Forelimb muscle (tissue), 1 donor: ENCODE data around the gene LRRC4. TPM values are rescaled to one million over a fixed set of nuclear protein-coding genes. Genes with fewer than 3 reads are reported as not detected.

Experiments
- DNase-seq: peaks from one replicate; pipeline ENCODE4 v3.0.0-alpha.2; 2013; ENCODE audit warnings: low read depth
- polyA plus RNA-seq: library from polyadenylated mRNA; unstranded; fragments of 120-200 nt; gene quantifications from one replicate; pipeline ENCODE4 v1.2.1, GENCODE V29; 2013; ENCODE audit not compliant: insufficient read length

Gene LRRC4, protein sequence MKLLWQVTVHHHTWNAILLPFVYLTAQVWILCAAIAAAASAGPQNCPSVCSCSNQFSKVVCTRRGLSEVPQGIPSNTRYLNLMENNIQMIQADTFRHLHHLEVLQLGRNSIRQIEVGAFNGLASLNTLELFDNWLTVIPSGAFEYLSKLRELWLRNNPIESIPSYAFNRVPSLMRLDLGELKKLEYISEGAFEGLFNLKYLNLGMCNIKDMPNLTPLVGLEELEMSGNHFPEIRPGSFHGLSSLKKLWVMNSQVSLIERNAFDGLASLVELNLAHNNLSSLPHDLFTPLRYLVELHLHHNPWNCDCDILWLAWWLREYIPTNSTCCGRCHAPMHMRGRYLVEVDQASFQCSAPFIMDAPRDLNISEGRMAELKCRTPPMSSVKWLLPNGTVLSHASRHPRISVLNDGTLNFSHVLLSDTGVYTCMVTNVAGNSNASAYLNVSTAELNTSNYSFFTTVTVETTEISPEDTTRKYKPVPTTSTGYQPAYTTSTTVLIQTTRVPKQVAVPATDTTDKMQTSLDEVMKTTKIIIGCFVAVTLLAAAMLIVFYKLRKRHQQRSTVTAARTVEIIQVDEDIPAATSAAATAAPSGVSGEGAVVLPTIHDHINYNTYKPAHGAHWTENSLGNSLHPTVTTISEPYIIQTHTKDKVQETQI
- polyA plus RNA-seq: 3.3 TPM

DNA sequence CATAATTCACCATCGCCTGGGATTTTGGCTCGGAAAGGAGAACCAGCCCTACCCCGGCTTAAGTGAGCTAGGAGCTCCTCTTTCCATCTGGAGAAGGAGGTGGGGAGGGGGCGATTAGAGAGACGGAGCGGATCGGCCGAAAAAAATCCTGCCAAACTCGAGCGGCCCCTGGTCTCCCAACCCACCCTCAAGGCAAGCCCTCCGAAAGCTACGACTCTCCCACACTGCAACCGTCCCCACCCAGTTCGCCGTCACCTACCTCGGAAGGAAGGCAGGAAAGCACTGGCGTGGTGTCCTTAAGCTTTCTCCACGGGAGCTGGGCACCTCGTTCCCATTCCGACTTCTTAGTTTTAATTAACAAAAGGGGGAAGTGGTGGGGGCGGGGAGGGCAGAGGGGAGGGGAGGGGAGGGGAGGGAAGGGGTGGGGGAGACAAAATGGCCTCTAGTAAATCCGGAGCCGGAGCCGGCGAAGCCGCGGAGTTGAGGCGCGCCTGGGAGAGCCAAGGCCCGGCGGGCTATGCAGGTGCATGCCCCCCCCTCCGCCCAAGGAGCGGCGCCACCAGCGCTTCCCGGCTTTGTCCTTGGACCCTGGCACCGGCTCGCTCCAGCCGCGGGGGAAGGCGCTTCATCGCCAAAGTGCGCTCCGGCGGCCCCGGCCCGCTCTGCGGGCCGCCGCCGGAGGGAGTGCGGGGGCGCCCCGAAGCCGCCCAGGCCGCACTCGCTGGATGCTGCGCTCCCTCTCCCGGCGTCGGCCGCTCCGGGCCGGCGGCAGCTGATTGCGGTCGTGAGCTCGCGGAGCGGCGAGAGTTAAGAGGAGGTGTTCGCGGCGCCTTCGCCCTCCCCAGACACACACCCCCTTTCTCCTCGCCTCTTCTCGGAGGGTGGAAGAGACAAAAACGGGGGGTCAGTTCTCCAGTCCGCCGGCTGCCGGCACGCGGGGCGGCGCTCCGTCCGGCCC lies at the start of gene LRRC4:
TSS of gene LRRC4 (minus strand) at position 784 of the 958 bp plus-strand sequence. CDS start 797 bp downstream, outside the sequence.
- DNase-seq: no peak

DNA sequence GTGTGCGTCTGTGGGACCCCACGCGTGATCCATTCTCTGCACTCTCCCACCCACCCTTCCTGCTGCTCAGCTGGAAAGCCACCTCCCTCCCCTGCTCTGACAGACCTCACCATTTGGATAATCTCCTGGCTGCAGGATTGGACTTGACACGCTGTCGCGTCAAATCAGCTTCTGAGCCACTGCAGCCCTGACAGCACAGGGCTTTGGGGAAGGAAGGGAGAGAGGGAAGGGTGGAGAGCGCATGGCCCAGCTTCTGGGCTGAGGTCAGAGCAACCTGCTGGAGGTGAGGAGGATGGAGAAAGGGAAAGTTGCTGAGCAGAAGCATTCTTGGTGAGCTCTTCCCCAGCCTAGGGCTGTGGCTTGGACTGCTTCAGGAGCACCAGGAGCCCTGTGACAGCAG lies 48.9 kb upstream of the LRRC4 start:
- DNase-seq: no peak

DNA sequence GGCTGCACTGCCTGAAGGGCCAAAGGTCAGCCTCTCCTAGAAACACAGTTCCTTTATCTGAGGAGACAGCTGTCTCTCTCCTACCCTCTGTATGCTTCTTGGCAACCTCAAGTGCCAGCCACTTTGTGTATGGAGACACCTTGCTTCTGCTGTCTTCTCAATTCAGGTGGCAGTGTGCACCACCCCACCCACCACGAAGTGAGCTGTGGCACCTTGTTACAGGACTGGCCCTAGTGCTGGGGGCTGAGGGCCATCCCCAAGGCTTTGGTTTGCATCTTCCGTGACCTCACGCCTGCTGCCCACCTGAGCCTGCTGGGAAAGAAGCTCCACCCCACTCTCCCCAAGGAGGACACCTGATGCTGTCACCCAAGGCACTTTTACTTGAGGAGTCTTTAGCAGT lies 47.1 kb upstream of the LRRC4 start:
- DNase-seq: no peak

DNA sequence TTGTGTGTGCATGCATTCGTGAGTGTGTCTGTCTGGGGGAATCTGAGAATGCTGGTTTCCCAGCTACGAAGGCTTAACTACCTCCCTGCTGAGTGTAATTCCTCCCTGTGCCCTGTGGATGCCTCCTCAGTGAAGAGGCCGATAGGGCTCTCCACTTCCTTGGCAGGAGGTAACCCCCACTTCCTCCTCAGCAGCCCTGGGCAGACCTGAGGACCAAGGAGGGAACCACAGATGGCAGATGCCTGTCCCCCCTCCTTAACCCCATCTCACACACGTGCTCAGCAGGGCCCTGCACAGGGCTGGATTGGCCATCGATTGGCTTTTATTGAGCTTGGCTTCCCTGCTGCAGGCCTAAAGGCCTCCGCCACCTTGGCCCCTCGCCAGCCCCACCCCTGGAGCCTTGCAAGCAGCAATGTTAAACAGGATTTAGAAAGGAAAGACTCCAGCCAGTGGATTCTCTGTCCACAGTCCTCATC lies 45.6 kb upstream of the LRRC4 start:
- peak; percentile 6 for DNase-seq

DNA sequence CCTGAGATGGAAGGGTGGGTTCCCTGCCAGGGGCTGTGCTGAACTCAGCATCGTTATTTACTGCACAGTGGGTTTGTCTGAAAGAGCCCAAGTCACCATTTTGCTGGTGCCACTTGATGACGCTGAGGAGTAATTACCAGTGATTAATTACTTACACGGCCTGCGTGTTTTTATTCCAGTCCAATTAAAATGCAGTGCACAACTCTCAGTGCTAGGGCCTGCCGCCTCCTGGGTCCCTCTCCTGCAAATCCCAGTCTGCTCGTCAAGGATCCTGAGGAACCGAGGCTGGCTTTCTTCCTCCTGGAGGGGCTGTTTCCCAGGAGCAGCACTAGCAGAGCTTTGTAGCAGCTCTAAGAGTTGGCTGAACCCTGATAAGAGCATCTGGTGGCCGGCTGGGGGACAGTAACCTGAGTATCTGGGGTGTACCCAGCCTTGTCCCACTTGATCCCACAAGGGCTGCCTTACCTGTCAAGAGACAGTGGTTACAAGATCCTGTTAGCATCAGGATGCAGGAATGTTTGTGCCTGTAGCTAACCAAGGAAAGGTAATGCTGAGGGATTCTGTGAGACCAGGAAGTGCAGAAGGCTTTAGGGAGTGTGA lies 45.1 kb upstream of the LRRC4 start:
- DNase-seq: no peak

DNA sequence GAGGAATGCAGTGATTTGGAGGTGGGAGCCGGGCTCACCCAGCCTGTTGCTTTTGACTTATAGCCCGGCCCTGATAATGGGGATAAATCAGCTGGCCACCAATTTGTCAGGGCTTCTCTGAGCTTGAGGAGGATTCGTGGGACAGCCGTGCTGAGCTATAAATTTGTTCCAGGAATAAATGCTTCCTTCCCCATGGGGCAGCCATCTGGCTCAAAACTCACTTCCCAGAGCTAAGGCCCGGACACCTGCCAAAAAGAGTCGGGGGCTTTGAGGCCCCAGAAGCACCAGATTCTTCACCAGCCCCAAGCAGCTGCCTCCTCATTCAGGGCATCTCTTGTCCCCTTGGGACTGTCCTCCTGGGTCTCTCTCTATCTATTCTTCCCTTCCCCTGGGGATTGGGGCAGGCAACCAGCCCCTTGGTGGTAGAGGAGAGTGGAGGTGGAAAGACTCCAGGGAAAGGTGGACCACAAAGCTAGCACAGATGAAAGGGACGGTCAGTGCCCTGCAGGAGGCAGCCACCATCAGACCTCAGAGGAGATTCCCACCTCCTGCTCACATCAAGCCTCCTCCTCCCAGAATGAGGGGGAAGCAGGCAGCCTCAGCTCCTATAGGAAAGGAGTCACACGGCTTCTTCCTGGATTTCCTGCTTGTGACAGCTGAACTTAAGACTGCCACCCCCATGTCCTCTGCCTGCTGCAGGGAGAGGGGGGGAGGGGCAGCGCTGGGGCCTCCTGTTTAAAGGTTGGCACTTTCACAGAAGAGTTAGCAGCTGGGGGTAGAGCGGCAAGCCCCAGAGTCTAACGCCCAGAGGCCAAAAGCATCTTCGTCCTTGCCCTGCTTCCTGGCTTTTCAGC lies 44.2 kb upstream of the LRRC4 start:
- no peak for DNase-seq

DNA sequence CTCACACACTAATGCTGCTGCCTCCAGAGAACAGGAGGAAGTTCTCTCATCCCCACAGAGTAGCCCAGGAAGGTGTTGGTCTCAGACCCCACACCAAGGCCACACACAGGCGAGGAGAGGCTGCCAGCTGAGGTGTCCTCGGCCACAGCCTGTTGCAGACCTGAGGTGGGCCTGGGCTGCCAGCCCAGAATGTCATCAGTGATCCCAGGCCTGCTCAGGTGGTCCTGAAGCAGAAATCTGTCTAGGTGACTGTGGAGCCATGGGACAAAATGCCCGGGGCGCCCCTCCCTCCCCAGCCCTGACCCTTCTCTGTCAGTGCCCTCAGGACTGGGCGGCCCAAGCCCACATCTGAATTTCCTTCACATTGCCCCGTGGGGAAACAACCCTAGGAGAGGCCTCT lies 43.5 kb upstream of the LRRC4 start:
- DNase-seq: no peak

DNA sequence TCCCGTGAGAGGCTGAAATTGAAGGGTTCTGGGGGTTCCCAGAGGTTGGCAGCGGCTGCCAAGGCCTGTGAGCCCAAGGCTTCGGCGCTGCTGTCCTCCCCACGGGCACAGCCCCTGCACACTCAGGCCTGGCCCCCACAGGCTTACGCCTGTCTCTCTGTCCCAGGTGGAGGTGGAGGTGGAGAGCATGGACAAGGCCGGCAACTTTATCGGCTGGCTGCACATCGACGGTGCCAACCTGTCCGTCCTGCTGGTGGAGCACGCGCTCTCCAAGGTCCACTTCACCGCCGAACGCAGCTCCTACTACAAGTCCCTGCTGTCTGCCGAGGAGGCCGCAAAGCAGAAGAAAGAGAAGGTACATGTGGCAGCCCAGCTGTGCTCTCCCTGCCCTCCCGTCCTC lies 43.1 kb upstream of the LRRC4 start:
- no peak for DNase-seq

DNA sequence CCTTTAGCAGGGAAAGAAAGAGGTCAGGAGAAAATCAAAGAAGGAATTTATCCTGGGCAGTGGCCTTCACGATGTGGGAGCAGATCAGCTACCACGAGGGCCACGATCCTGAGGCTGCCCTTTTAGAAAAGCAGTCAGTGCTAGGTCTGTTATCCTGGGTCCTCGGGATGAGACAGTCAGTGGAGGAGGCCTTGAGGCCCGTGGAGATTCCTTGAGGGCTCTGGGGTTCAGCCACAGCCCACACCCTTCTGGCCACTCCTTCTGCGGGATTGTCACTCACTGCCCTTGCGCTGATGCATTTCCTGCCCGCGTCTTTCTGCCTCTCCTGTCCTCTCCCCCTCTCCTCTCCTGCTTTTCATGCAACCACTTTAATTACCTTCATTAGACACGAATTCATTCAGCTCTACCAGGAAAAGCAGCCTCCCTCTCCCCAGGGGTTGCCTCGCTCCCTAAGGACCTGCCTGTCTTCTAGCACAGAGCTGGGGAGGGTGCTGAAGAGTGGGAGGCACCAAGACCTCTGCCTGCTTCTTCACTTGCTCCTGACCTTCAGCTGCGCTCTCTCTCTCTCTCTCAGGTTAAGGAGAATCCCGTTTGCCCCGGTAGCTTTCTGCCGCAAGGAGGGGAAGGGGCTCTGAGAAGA lies 42.6 kb upstream of the LRRC4 start:
- DNase-seq: no peak

DNA sequence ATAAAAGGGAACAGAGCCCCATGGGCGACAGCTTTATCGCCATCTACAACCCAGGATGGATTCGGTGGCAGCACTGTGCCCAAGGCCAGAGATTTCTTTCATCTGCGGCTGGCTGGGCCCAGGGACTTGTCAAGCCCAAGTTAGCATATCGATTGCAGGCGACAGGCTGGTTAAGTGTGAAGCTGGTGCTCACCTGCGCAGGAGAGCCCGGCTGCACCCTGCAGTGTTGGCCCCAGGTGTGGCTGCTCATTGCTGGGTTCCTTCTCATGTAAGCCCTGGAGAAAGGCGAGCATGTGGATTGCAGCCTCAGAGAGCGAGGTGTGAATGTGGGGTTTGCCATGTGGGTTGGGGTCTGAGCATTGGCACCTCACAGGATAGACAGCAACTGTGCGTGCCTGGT lies 40.6 kb upstream of the LRRC4 start:
- DNase-seq: no peak

DNA sequence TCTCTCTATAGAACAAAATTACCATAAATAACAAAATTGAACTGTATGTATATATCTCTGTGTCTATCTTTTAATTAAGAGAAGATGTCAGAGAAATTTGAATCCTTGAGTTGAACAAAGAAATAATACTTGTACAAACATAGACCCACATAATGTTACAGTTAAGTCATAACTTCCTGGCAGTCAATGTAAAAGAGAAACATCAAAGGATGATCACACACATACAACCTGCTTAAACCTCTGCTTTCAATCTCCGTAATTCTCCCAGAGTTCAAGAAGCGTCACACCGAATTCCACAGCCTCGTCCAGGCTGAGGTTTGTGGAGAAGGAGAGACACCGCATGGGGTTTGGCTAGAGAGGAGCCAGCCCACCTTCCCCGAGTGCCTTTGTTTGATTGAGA lies 40.1 kb upstream of the LRRC4 start:
- DNase-seq: no peak

DNA sequence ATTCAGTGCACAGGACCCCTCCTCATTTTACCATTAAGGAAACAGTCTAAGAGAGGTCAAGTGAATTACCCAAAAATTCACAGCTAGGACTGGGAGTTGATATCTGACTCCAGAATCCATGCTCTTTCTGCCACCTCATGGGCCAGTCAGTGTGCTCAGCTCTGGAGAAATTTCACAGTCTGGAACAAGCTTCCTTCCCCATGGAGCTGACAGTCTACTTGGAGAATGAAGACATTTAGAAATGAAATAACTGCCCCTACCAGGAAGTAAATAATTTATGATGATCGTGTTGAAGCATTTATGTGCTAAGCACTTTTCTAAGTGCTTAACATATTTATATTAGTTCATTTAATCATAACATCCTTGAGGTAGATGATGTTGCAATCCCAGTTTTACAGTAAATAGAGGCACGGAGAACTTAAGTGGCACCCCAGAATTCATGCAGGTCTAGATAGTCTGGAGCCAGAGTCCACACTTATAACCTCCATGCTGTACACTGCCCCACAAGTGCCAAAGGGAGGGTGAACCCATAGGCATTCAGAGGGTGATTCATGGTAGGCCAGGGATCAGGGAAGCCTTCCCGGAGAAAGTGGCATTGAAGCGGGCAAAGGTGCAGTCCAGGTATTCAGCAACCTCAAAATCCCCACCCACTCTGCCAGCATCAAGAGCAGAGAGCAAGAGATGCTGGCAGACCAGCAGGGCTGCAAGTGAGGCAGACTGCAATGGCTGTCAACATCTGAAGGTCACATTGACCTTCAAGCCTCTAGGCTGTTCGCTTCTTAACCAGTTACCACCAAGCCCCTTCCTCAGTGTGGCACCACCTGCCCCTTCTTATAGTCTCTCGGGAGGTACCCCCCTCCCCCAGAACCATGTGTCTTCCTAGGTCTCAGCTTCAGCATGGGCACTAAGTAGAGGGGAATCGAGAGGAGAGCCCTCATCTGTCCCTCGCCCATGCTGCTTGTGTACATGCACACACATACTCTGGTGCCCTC lies 38.4 kb upstream of the LRRC4 start:
- DNase-seq: no peak

DNA sequence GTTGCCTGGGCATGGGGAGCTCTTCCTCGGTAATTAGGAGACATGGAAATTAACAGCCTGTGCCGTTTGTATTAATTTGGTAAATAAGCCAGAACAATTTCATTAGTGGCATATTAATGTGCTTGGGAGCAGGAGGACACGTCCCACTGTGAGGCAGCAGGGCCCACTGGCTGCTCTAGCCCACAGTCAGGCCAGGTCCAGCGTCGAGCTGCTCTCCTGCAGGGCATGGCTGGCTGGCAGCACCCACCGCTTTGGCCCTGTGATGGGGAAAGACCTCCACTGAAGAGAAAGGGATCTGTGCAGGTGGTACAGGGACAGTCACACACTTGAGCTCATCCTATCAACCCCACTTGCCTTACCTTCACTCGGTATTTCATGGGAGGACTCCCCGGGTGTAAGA lies 37.5 kb upstream of the LRRC4 start:
- DNase-seq: no peak

DNA sequence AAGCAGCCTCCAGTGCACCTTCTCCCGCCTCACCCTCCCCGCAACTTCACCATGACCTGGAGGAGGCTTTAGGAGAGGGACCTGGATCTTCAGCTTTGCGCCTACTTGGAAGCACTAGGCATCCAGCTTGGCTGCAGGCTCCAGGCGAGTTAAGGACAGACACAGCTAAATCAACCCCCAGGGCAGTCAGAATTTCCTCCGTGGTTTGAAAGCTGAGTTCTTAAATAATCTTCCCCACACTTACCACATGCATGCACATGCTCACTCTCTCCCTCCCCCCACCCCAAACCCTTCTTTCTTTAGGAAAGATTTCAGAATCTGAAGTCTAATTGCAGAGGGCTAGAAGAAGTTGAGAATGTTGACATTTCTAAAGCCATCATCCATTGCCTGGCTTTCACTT lies 36.7 kb upstream of the LRRC4 start:
- no peak for DNase-seq

DNA sequence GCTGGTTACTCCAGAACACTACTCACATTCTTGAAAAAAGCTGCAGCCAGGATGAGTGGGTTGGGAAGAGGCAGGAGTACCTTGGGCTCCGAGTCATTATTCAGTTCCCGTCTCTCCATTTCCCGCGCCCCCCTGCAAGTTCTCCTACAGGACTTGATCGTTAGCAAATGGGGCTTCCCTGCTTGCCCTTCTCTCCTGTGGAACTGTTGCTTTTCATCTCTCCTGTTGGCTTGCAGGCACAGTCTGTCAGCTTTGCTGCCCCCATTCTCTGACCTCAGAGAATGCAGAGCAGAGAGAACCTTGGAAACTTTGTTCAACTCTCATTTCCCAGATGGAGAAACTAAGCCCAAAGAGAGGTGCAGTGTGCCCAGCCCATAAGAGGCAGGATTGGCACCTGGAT lies 35.6 kb upstream of the LRRC4 start:
- DNase-seq: no peak

DNA sequence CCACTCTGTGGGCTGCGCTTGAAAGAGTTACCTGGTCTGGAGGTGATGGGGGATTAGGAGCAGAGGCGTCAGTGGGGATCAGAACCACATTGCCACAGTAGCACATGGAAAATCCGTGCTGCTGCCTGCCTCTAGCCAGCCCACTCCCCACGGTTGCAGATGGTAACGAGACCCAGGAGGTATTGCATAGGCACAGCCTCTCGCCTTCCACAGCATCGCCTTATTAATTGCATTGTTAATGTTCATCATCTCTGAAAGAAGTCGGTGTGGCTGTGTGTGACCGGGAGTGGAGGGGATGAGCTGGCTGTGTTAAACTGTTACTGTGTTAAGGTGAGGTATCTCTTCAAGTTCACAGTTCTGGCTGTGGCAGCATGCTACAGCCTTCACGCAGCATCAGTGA lies 35.2 kb upstream of the LRRC4 start:
- no peak for DNase-seq

DNA sequence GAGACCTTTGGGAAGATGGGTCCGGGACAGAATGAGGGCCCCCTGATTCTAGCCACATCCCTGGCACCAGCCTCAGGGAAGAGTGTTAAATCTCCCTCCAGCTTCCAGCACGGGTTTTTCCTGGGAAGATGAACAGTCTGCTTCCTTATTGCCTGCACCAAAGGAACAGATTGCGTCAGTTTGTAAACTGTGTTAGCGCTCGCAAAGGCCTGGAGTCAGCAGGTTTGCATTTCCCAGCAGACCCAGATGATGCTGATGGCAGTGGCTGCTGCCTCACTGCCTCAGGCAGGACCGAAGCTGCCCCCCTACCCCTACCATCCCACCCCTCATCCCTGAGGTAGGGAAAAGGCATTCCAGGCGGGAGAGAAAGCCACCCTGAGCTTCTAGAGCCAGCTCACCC lies 34.6 kb upstream of the LRRC4 start:
- DNase-seq: no peak

DNA sequence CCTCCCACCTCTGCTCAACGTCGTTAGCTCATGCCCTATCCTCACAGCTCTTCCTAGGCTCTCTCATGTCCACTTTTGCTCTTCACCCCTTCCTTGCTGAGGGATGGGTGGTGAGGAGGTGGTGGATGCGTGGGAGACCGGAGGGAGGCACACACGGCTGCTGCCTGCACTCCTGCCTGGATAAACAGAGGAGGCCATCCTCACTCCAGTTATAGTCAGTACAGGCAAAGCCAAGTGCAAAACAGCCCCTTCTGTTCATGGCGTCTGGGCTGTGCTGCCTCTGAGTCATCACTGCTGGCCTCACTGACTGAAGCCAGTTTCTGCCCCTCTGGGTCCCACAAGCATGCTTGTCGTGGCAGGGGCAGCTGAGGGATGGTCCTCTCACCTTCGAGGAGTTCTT lies 31.9 kb upstream of the LRRC4 start:
- no peak for DNase-seq

DNA sequence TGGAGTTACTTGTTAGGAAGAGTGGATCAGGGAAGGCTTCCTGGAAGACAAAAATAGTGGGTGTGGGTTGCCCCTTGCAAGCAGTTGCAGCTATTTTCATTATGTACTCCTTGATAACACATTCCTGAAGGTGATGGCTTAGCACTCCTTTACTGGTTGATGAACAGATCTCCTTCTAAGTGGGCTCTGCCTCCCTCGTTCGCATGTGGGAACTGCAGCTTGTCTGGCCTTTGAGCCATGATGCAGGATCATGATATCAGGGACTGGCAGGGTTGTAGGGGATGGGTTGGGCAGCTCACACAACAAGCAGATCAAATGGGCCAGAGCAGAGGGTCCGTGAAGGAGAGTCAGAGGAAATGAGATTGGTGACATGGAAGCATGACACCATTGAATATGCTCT lies 28.8 kb upstream of the LRRC4 start:
- DNase-seq: no peak
